NT2/D1 (cell line): ENCODE measurements around the gene FGF7.
A peak's percentile ranks its signal among the peaks of the same experiment; 100 is the strongest.
"Not testable (repeated sequence)": the region's sequence is repeated elsewhere in the genome, so short reads cannot be mapped to it uniquely, and the experiment has no call there.

Source experiments
- DNase-seq: peaks from one replicate; pipeline ENCODE4 v3.0.0-alpha.2; 2011; ENCODE audit warnings: low read depth, low spot score
- H3K27me3 ChIP-seq: 2 replicates; pipeline ENCODE4 v1.6.0; 2011; ENCODE audit warnings: mild to moderate bottlenecking; ENCODE audit not compliant: insufficient read length, insufficient read depth
- H3K36me3 ChIP-seq: 2 replicates; pipeline ENCODE4 v1.6.1; 2011; ENCODE audit warnings: mild to moderate bottlenecking, low read length, mixed read lengths; ENCODE audit not compliant: insufficient read depth, insufficient read length
- H3K4me1 ChIP-seq: 2 replicates; pipeline ENCODE4 v1.5.1; 2011; ENCODE audit not compliant: insufficient read depth, insufficient read length
- H3K4me3 ChIP-seq: 2 replicates; pipeline ENCODE4 v1.5.1; 2011; ENCODE audit warnings: low read depth; ENCODE audit not compliant: insufficient read length
- H3K9ac ChIP-seq: 2 replicates; pipeline ENCODE4 v1.6.0; 2011; ENCODE audit warnings: low read depth; ENCODE audit not compliant: insufficient read length
- H3K9me3 ChIP-seq: 2 replicates; pipeline ENCODE4 v1.5.1; 2011; ENCODE audit warnings: mild to moderate bottlenecking, low read length; ENCODE audit not compliant: insufficient read depth
- SUZ12 ChIP-seq: IDR thresholded peaks from 2 replicates; pipeline ENCODE4 v1.6.1; 2011; ENCODE audit not compliant: insufficient read length, insufficient read depth; ENCODE audit errors: extremely low read depth
- YY1 ChIP-seq: IDR thresholded peaks from 2 replicates; pipeline ENCODE4 v1.6.1; 2011; ENCODE audit not compliant: insufficient read length, insufficient read depth
- ZNF274 ChIP-seq: IDR thresholded peaks from 2 replicates; pipeline ENCODE4 v1.6.1; 2011; ENCODE audit warnings: mild to moderate bottlenecking, low read depth, low read length

Gene FGF7, protein sequence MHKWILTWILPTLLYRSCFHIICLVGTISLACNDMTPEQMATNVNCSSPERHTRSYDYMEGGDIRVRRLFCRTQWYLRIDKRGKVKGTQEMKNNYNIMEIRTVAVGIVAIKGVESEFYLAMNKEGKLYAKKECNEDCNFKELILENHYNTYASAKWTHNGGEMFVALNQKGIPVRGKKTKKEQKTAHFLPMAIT

DNA sequence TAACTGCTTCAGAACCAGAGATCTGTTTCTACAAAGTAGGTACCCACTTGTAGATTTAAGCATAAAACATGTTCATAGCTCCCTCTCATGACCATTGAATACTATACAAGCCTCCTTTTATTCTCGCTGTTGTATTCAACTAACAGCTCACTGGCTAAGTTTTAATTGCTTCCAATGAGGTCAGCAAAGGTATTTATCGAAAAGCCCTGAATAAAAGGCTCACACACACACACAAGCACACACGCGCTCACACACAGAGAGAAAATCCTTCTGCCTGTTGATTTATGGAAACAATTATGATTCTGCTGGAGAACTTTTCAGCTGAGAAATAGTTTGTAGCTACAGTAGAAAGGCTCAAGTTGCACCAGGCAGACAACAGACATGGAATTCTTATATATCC, at the start of gene FGF7:
TSS of gene FGF7 (plus strand) at position 222 of the 400 bp plus-strand sequence. CDS start 1,056 bp downstream, outside the sequence.
- Histone ChIP-seq H3K4me1 (no peaks in the 10 kb centered on the region), H3K9ac (no peak within 1 kb of the TSS), H3K4me3 (no peak within 1 kb of the TSS), H3K27me3 (no peaks in the 10 kb centered on the region), H3K36me3 (no peaks in the 10 kb centered on the region), H3K9me3 (no peaks in the 10 kb centered on the region)
- TF ChIP-seq ZNF274 = no peak
- no peak for TF ChIP-seq YY1
- TF ChIP-seq SUZ12 = no peak
- DNase-seq = no peak

DNA sequence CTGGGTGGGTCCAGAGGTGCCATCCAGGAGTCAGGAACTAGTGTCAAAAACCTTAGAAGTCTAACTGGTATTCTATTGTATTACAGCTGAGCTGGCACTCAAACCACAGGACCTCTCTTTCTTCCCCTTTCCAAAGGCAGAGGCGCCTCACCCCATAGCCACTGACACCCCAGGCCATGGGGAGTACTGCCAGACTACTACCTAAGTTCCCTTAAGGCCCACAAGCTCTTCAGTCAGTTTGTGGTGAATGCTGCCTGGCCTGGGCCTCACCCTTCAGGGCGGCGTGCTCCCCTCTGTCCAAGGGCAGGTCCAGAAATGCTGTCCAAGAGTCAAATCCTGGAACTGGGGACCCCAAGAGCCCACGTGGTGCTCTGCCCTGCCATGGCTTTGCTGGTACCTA, 43.0 kb upstream of the FGF7 start:
- no peaks in the 10 kb centered on the region for H3K4me1 ChIP-seq
- TF ChIP-seq YY1 = no peak
- TF ChIP-seq SUZ12 = no peak
- no peak for TF ChIP-seq ZNF274
- H3K9me3 ChIP-seq = no peaks in the 10 kb centered on the region
- no peaks in the 10 kb centered on the region for H3K36me3 ChIP-seq
- H3K9ac ChIP-seq = no peak overlapping the region
- no peak overlapping the region for H3K4me3 ChIP-seq
- H3K27me3 ChIP-seq = no peaks in the 10 kb centered on the region
- no peak for DNase-seq

DNA sequence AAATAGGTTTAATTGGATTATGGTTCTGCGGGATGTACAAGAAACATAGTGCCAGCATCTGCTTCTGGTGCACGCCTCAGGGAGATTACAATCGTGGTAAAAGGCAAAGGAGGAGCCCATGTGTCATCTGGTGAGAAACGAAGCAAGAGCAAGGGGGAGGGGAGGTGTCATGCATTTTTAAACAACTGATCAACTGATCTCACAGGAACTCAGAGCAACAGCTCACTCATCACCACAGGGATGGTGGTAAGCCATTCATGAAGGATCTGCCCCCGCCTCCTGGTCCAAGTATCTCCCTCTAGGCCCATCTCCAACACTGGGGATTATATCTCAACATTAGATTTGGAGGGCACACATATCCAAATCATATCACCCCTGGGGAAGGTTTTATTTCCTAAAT, 42.1 kb upstream of the FGF7 start:
- no peak for TF ChIP-seq YY1
- TF ChIP-seq SUZ12 = no peak
- TF ChIP-seq ZNF274 = no peak
- no peaks in the 10 kb centered on the region for H3K36me3 ChIP-seq
- no peaks in the 10 kb centered on the region for H3K4me1 ChIP-seq
- no peak overlapping the region for H3K4me3 ChIP-seq
- H3K27me3 ChIP-seq = no peaks in the 10 kb centered on the region
- H3K9me3 ChIP-seq = no peaks in the 10 kb centered on the region
- no peak overlapping the region for H3K9ac ChIP-seq
- peak; percentile 15 for DNase-seq

DNA sequence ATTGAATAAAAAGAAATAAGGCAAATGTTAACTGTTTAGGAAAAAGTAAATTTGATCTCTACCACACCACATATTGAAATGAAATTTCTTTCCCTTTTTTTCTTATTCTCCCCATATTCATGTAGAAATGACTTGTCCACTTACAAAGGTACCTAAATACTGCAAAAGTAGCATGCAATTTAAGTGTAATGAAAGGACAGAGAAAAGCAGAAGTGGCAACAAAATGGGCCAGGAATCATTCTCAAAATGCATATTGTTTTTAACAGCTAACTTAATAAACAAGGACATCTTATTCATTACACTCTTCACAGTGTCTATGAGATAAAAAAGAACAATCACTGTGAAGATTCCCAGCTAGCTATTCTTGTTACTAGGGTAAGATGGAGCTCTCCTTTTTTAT, 40.6 kb upstream of the FGF7 start:
- no peak for TF ChIP-seq SUZ12
- TF ChIP-seq ZNF274 = no peak
- no peak for TF ChIP-seq YY1
- H3K36me3 ChIP-seq = no peaks in the 10 kb centered on the region

DNA sequence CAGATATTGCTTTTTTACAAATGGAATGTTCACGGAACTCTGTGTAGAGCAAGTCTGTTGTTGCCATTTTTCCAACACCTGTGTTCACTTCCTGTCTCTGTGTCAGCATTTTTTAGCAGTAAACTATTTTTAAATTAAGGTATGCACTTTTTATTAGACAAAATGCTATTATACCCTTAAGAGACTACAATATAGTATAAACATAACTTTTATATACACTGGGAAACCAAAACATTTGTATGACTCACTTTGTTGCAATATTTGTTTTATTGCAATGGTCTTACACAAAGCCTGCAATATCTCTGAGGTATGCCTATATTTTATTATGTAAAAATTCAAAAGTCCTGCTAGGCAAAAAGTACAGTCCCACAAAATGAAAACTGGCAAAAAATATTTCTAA, 39.8 kb upstream of the FGF7 start:
- Histone ChIP-seq H3K4me3 (no peak overlapping the region), H3K36me3 (no peaks in the 10 kb centered on the region), H3K27me3 (no peaks in the 10 kb centered on the region), H3K4me1 (no peaks in the 10 kb centered on the region), H3K9me3 (no peaks in the 10 kb centered on the region), H3K9ac (no peak overlapping the region)
- TF ChIP-seq ZNF274 = no peak
- no peak for TF ChIP-seq YY1
- TF ChIP-seq SUZ12 = no peak
- DNase-seq = no peak

More for the DNA sequence above, 40.6 kb upstream of the FGF7 start:
- H3K4me3 ChIP-seq = no peak overlapping the region
- no peaks in the 10 kb centered on the region for H3K9me3 ChIP-seq
- no peak overlapping the region for H3K9ac ChIP-seq
- no peak for DNase-seq
- no peaks in the 10 kb centered on the region for H3K4me1 ChIP-seq
- no peaks in the 10 kb centered on the region for H3K27me3 ChIP-seq

DNA sequence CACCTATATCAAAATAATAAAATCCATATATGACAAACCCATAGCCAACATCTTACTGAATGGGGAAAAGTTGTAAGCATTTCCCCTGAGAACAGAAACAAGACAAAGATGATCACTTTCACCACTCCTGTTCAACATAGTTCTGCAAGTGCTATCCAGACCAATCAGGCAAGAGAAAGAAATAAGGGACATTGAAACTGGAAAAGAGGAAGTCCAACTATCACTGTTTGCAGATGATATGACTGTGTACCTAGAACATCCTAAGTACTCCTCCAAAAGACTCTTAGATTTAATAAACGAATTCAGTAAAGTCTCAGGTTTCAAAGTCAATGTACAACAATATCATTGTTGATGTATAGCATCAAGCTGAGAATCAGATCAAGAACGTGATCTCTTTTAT, 35.6 kb upstream of the FGF7 start:
- no peak for DNase-seq
- no peak overlapping the region for H3K4me3 ChIP-seq
- TF ChIP-seq SUZ12 (no peak), ZNF274 (no peak), YY1 (no peak)

DNA sequence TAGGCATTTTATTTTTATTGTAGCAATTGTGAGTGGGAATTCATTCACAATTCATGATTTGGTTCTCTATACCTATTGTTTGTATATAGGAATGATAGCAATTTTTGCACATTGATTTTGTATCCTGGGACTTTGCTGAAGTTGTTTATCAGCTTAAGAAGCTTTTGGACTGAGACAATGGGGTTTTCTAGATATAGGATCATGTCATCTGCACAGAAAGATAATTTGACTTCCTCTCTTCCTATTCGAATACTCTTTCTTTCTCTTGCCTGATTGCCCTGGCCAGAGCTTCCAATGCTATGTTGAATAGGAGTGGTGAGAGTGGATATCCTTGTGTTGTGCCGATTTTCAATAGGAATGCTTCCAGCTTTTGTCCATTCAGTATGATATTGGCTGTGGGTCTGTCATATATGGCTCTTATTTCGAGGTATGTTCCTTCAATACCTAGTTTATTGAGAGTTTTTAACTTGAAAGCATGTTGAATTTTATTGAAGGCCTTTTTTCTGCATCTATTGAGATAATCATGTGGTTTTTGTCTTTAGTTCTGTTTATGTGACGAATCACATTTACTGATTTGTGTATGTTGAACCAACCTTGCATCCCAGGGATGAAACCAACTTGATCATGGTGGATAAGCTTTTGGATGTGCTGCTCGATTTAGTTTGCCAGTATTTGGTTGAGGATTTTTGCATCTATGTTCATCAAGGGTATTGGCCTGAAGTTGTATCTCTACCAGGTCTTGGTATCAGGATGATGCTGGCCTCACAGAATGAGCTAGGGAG, 20.3 kb upstream of the FGF7 start:
- DNase-seq, H3K36me3 ChIP-seq, H3K9ac ChIP-seq, H3K27me3 ChIP-seq, H3K4me1 ChIP-seq, H3K9me3 ChIP-seq, H3K4me3 ChIP-seq: not testable (repeated sequence)

More for the DNA sequence above, 35.6 kb upstream of the FGF7 start:
- no peaks in the 10 kb centered on the region; the same call in 1 of the 2 replicates for H3K9me3 ChIP-seq
- H3K4me1 ChIP-seq = no peaks in the 10 kb centered on the region
- H3K9ac ChIP-seq = no peak overlapping the region
- no peaks in the 10 kb centered on the region for H3K36me3 ChIP-seq
- H3K27me3 ChIP-seq = no peaks in the 10 kb centered on the region
